Stimulated activated CD8-positive, alpha-beta memory T cell treated with anti-CD3 and anti-CD28 coated beads, Interleukin-7, amount 100 ng/mL, for 48 hours (primary cell): ENCODE results near the gene CMPK2.

Experiments used
- DNase-seq, 2 donors: peaks; one replicate each; pipeline ENCODE4 v3.0.0-alpha.2; 2020; ENCODE audit warnings: low read depth in 1 of 2; ENCODE audit errors: extremely low read depth in 1 of 2

CMPK2 gene

GRCh38 chr2:6814312-6814711 is 51.4 kb downstream of the CMPK2 start:
- DNase-seq, result no peak

- DNase-seq, result no peak
Measured at GRCh38 chr2:6813573-6813972, 52.1 kb downstream of the CMPK2 start.

GRCh38 chr2:6812857-6813530 is 52.7 kb downstream of the CMPK2 start:
- DNase-seq, result no peak

- no peak for DNase-seq
Measured at GRCh38 chr2:6810961-6811360, 54.7 kb downstream of the CMPK2 start.

- no peak for DNase-seq
Measured at GRCh38 chr2:6808426-6808825, 57.3 kb downstream of the CMPK2 start.

GRCh38 chr2:6806604-6807003 is 59.1 kb downstream of the CMPK2 start:
- DNase-seq, result no peak

GRCh38 chr2:6800553-6800952 is 65.2 kb downstream of the CMPK2 start:
- DNase-seq, result no peak
